Activated naive CD4-positive, alpha-beta T cell treated with anti-CD3 and anti-CD28 coated beads, Interleukin-2, amount 10 ng/mL, durations not matched to agents 7 days and 5 days (primary cell): ENCODE data around the gene HGD.
A peak's percentile ranks its signal among the peaks of the same experiment; 100 is the strongest.
"Not testable (repeated sequence)": the region's sequence is repeated elsewhere in the genome, so short reads cannot be mapped to it uniquely, and the experiment has no call there.

Experiments
- CTCF ChIA-PET: fragments of 350-600 bp; sonication (Branson Sonifier 250); formaldehyde crosslinking; loops from one replicate; lab custom pipeline; 2021; ENCODE audit warnings: antibody characterized with exemption; lab: Charles Lee
- DNase-seq: peaks from one replicate; pipeline ENCODE4 v3.0.0-alpha.2; 2020
- H3K27ac Mint-ChIP-seq: one replicate; pipeline ENCODE4 v1.8.0; 2021; ENCODE audit warnings: mild to moderate bottlenecking, moderate library complexity, mixed read lengths
- H3K27me3 Mint-ChIP-seq: one replicate; pipeline ENCODE4 v1.8.0; 2021; ENCODE audit warnings: mild to moderate bottlenecking, mixed read lengths
- H3K36me3 Mint-ChIP-seq: one replicate; pipeline ENCODE4 v1.8.0; 2021; ENCODE audit warnings: mixed read lengths
- H3K4me1 Mint-ChIP-seq: one replicate; pipeline ENCODE4 v1.8.0; 2021; ENCODE audit warnings: mixed read lengths
- H3K4me3 Mint-ChIP-seq: one replicate; pipeline ENCODE4 v1.8.0; 2021; ENCODE audit warnings: mild to moderate bottlenecking, moderate library complexity, mixed read lengths
- H3K9me3 Mint-ChIP-seq: one replicate; pipeline ENCODE4 v1.8.0; 2021; ENCODE audit warnings: mixed read lengths

HGD gene

GRCh38 chr3:120637851-120638559 lies 44.0 kb downstream of the HGD start:
- Mint-ChIP-seq H3K27me3 (no peaks in the 10 kb centered on the region), H3K36me3 (no peaks in the 10 kb centered on the region), H3K4me3 (no peak overlapping the region), H3K27ac (no peak overlapping the region), H3K4me1 (peaks cover 10% of the 10 kb centered on the region), H3K9me3 (peaks cover 7% of the 10 kb centered on the region)
- no peak for DNase-seq
- CTCF ChIA-PET = no interaction called here

GRCh38 chr3:120636795-120637401 lies 45.1 kb downstream of the HGD start:
- Mint-ChIP-seq H3K27ac (no peak overlapping the region), H3K4me3 (no peak overlapping the region), H3K9me3 (peaks cover 7% of the 10 kb centered on the region), H3K36me3 (no peaks in the 10 kb centered on the region), H3K27me3 (no peaks in the 10 kb centered on the region), H3K4me1 (peaks cover 10% of the 10 kb centered on the region)
- CTCF ChIA-PET = no interaction called here
- no peak for DNase-seq

- Mint-ChIP-seq H3K4me3 (no peak overlapping the region), H3K27me3 (no peaks in the 10 kb centered on the region), H3K9me3 (peaks cover 8% of the 10 kb centered on the region), H3K27ac (no peak overlapping the region), H3K36me3 (no peaks in the 10 kb centered on the region), H3K4me1 (peaks cover 1% of the 10 kb centered on the region)
- DNase-seq = no peak
- CTCF ChIA-PET = interaction anchor here (1.0 kb wide), 1 partner anchor 161 kb away, joined by 3 read pairs; no protein-coding TSS in a partner anchor
Measured at GRCh38 chr3:120634539-120634938, 47.5 kb downstream of the HGD start.

- Mint-ChIP-seq H3K27ac (no peak overlapping the region), H3K36me3 (no peaks in the 10 kb centered on the region), H3K4me3 (no peak overlapping the region), H3K9me3 (peaks cover 12% of the 10 kb centered on the region), H3K4me1 (no peaks in the 10 kb centered on the region), H3K27me3 (no peaks in the 10 kb centered on the region)
- CTCF ChIA-PET = no interaction called here
- DNase-seq = no peak
Measured at GRCh38 chr3:120625159-120625586, 56.9 kb downstream of the HGD start.

- Mint-ChIP-seq H3K4me1 (no peaks in the 10 kb centered on the region), H3K27me3 (no peaks in the 10 kb centered on the region), H3K36me3 (no peaks in the 10 kb centered on the region), H3K27ac (no peak overlapping the region), H3K9me3 (peaks cover 12% of the 10 kb centered on the region), H3K4me3 (no peak overlapping the region)
- no peak for DNase-seq
- CTCF ChIA-PET = no interaction called here
Measured at GRCh38 chr3:120623727-120624093, 58.3 kb downstream of the HGD start.

GRCh38 chr3:120622870-120623726 lies 58.9 kb downstream of the HGD start:
- Mint-ChIP-seq H3K4me3 (no peak overlapping the region), H3K4me1 (no peaks in the 10 kb centered on the region), H3K27ac (no peak overlapping the region), H3K36me3 (no peaks in the 10 kb centered on the region), H3K27me3 (no peaks in the 10 kb centered on the region), H3K9me3 (peaks cover 12% of the 10 kb centered on the region)
- DNase-seq = peak; percentile 41
- CTCF ChIA-PET = interaction anchor here (0.8 kb wide), 1 partner anchor 9 kb away, joined by 4 read pairs; no protein-coding TSS in a partner anchor

- Mint-ChIP-seq H3K36me3 (no peaks in the 10 kb centered on the region), H3K4me1 (no peaks in the 10 kb centered on the region), H3K4me3 (no peak overlapping the region), H3K27ac (no peak overlapping the region), H3K9me3 (peaks cover 12% of the 10 kb centered on the region), H3K27me3 (no peaks in the 10 kb centered on the region)
- CTCF ChIA-PET = interaction anchor here (0.8 kb wide), 1 partner anchor 9 kb away, joined by 4 read pairs; no protein-coding TSS in a partner anchor
- DNase-seq = no peak
Measured at GRCh38 chr3:120622457-120622856, 59.6 kb downstream of the HGD start.

- H3K4me3 Mint-ChIP-seq, H3K27me3 Mint-ChIP-seq, H3K4me1 Mint-ChIP-seq, H3K27ac Mint-ChIP-seq, H3K9me3 Mint-ChIP-seq, CTCF ChIA-PET, DNase-seq, H3K36me3 Mint-ChIP-seq: not testable (repeated sequence)
Measured at GRCh38 chr3:120616745-120617144, 65.3 kb downstream of the HGD start.

GRCh38 chr3:120615847-120616609 lies 66.0 kb downstream of the HGD start:
- no peak overlapping the region for H3K4me3 Mint-ChIP-seq
- H3K4me1 Mint-ChIP-seq = no peaks in the 10 kb centered on the region
- CTCF ChIA-PET = no interaction called here
- H3K36me3 Mint-ChIP-seq = no peaks in the 10 kb centered on the region
- no peak overlapping the region for H3K27ac Mint-ChIP-seq
- peaks cover 4% of the 10 kb centered on the region for H3K27me3 Mint-ChIP-seq
- no peak for DNase-seq
- no peaks in the 10 kb centered on the region for H3K9me3 Mint-ChIP-seq

GRCh38 chr3:120614765-120615164 lies 67.3 kb downstream of the HGD start:
- no peaks in the 10 kb centered on the region for H3K36me3 Mint-ChIP-seq
- no peak overlapping the region for H3K27ac Mint-ChIP-seq
- H3K9me3 Mint-ChIP-seq = no peaks in the 10 kb centered on the region
- DNase-seq = no peak
- H3K4me1 Mint-ChIP-seq = no peaks in the 10 kb centered on the region
- no peak overlapping the region for H3K4me3 Mint-ChIP-seq
- H3K27me3 Mint-ChIP-seq = peaks cover 4% of the 10 kb centered on the region
- CTCF ChIA-PET = interaction anchor here (1.6 kb wide), 1 partner anchor 8 kb away, joined by 4 read pairs; no protein-coding TSS in a partner anchor

GRCh38 chr3:120608506-120608905 lies 73.5 kb downstream of the HGD start:
- H3K27me3 Mint-ChIP-seq = peaks cover 4% of the 10 kb centered on the region
- no peak overlapping the region for H3K27ac Mint-ChIP-seq
- H3K9me3 Mint-ChIP-seq = no peaks in the 10 kb centered on the region
- DNase-seq = no peak
- H3K4me3 Mint-ChIP-seq = no peak overlapping the region
- no peaks in the 10 kb centered on the region for H3K4me1 Mint-ChIP-seq
- CTCF ChIA-PET = no interaction called here
- peaks cover under 1% of the 10 kb centered on the region for H3K36me3 Mint-ChIP-seq

GRCh38 chr3:120604784-120605183 lies 77.3 kb downstream of the HGD start:
- Mint-ChIP-seq H3K36me3 (peaks cover 30% of the 10 kb centered on the region), H3K27ac (no peak overlapping the region), H3K4me3 (no peak overlapping the region), H3K27me3 (no peaks in the 10 kb centered on the region), H3K9me3 (no peaks in the 10 kb centered on the region), H3K4me1 (no peaks in the 10 kb centered on the region)
- DNase-seq = no peak
- CTCF ChIA-PET = interaction anchor here (0.6 kb wide), 1 partner anchor 39 kb away, joined by 3 read pairs; no protein-coding TSS in a partner anchor

GRCh38 chr3:120604382-120604781 lies 77.7 kb downstream of the HGD start:
- DNase-seq = no peak
- Mint-ChIP-seq H3K4me1 (no peaks in the 10 kb centered on the region), H3K27me3 (no peaks in the 10 kb centered on the region), H3K4me3 (no peak overlapping the region), H3K27ac (no peak overlapping the region), H3K9me3 (no peaks in the 10 kb centered on the region), H3K36me3 (peaks cover 30% of the 10 kb centered on the region)
- CTCF ChIA-PET = interaction anchor here (0.6 kb wide), 1 partner anchor 38 kb away, joined by 3 read pairs; no protein-coding TSS in a partner anchor

- H3K27ac Mint-ChIP-seq = no peak overlapping the region
- peaks cover 30% of the 10 kb centered on the region for H3K36me3 Mint-ChIP-seq
- H3K9me3 Mint-ChIP-seq = no peaks in the 10 kb centered on the region
- CTCF ChIA-PET = no interaction called here
- H3K4me3 Mint-ChIP-seq = no peak overlapping the region
- H3K27me3 Mint-ChIP-seq = no peaks in the 10 kb centered on the region
- no peaks in the 10 kb centered on the region for H3K4me1 Mint-ChIP-seq
- DNase-seq = no peak
Measured at GRCh38 chr3:120602682-120603081, 79.4 kb downstream of the HGD start.
